HL-60 (cell line): ENCODE results near the gene XYLT1.
"Not testable (repeated sequence)": the region's sequence is repeated elsewhere in the genome, so short reads cannot be mapped to it uniquely, and the experiment has no call there.

Experiments used
- DNase-seq, 2 experiments: peaks; one replicate each; pipeline ENCODE4 v3.0.0-alpha.2; 2010 to 2020; ENCODE audit warnings: low read depth in 1 of 2, low spot score in 1 of 2
- H3K27ac ChIP-seq: fragments of 250-450 bp; sonication (Bioruptor Pico); replicated peaks from 2 replicates; pipeline ENCODE4 v1.5.1; 2020; ENCODE audit warnings: mild to moderate bottlenecking, moderate library complexity
- H3K27me3 ChIP-seq: fragments of 250-450 bp; sonication (Bioruptor Pico); 2 replicates; pipeline ENCODE4 v1.5.1; 2021; ENCODE audit warnings: mild to moderate bottlenecking, moderate library complexity; ENCODE audit not compliant: insufficient read depth, poor library complexity, severe bottlenecking
- H3K4me3 ChIP-seq: replicated peaks from 2 replicates; pipeline ENCODE4 v1.5.1; 2011; ENCODE audit warnings: mild to moderate bottlenecking, control low read depth, low read length; ENCODE audit not compliant: insufficient read depth
- GABPA ChIP-seq: IDR thresholded peaks from 2 replicates; pipeline ENCODE4 v1.6.1; 2012; ENCODE audit warnings: low read depth
- POLR2AphosphoS5 ChIP-seq: IDR thresholded peaks from 2 replicates; pipeline ENCODE4 v1.6.1; 2012; ENCODE audit warnings: low read depth
- SPI1 ChIP-seq: IDR thresholded peaks from 2 replicates; pipeline ENCODE4 v1.6.1; 2012; ENCODE audit warnings: low read depth, mild to moderate bottlenecking, borderline replicate concordance
- TF ChIP-seq, protein P1 (sequence below): IDR thresholded peaks from one replicate; pipeline ENCODE4 v1.5.1; 2011; ENCODE audit warnings: low read length, control low read depth, inconsistent platforms; ENCODE audit not compliant: insufficient read depth
- TF ChIP-seq, protein P2 (sequence below): IDR thresholded peaks from 2 replicates; pipeline ENCODE4 v1.6.1; 2012; ENCODE audit warnings: low read depth; ENCODE audit not compliant: insufficient replicate concordance

XYLT1 gene

DNA sequence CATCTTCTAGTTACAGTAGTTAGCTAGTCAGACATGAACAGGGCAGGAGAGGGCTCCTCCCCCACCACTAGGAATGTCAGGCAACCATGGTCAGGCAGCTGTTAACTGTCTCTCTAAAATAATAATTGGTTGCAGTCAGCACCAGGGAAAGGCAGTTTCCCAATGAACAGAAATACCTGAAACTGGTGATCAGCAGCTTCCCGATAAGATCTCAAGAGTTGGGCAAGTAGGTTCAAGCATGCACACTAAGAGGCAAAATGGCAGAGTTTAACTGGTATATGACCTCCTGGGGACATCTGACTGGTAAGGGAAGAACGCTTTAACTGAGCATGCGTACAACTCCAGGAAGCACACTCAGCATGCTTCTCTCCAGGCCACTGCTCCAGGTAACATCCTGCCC lies 12.6 kb upstream of the XYLT1 start:
- DNase-seq: no peak
- no peaks in the 10 kb centered on the region for H3K27me3 ChIP-seq
- no peak overlapping the region for H3K4me3 ChIP-seq
- TF ChIP-seq GABPA: no peak
- no peak overlapping the region for H3K27ac ChIP-seq

DNA sequence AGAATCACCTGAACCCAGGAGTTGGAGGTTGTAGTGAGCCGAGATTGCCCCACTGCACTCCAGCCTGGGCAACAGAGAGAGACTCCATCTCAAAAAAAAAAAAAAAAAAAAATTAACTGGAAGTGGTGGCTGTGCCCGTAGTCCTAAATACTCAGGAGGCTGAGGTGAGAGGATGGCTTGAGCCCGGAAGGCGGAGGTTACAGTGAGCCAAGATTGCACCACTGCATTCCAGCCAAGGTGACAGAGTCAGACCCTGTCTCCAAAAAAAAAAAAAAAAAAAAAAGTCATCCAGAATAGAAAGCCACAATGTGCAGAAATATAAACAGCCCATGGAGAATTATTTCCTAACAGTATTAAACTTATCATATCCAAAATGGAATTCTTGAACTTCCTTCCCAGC lies 11.6 kb upstream of the XYLT1 start:
- not testable (repeated sequence) for H3K4me3 ChIP-seq, DNase-seq, H3K27me3 ChIP-seq, H3K27ac ChIP-seq

DNA sequence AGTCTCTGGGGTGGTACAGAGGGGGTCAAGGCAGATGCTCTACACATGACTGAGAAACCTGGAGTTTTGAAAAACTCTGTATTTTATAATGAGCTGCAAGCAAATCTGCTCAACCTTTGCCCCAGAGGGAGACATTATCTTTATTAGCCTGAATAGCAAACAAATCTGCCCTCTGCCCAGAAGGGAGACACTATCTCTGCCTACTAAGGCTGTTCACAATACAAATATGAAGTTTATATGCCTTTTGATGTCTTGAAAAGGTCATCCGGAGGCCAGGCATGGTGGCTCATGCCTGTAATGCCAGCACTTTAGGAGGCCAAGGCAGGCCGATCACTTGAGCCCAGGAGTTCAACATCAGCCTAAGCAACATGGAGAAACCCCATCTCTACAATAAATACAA lies 11.0 kb upstream of the XYLT1 start:
- no peak overlapping the region for H3K4me3 ChIP-seq

DNA sequence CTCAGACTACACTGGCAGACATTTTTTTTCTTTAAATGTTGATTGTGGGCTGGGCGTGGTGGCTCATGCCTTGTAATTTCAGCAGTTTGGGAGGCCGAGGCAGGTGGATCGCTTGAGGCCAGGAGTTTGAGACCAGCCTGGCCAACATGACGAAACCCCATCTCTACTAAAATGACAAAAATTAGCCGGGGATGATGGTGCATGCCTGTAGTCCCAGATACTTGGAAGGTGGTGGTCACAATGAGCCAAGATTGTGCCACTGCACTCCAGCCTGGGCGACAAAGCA lies 6.4 kb upstream of the XYLT1 start:
- not testable (repeated sequence) for H3K27me3 ChIP-seq, H3K27ac ChIP-seq, H3K4me3 ChIP-seq, DNase-seq

More for the DNA sequence above, 11.0 kb upstream of the XYLT1 start:
- TF ChIP-seq, protein P1, sequence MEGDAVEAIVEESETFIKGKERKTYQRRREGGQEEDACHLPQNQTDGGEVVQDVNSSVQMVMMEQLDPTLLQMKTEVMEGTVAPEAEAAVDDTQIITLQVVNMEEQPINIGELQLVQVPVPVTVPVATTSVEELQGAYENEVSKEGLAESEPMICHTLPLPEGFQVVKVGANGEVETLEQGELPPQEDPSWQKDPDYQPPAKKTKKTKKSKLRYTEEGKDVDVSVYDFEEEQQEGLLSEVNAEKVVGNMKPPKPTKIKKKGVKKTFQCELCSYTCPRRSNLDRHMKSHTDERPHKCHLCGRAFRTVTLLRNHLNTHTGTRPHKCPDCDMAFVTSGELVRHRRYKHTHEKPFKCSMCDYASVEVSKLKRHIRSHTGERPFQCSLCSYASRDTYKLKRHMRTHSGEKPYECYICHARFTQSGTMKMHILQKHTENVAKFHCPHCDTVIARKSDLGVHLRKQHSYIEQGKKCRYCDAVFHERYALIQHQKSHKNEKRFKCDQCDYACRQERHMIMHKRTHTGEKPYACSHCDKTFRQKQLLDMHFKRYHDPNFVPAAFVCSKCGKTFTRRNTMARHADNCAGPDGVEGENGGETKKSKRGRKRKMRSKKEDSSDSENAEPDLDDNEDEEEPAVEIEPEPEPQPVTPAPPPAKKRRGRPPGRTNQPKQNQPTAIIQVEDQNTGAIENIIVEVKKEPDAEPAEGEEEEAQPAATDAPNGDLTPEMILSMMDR: no peak
- TF ChIP-seq GABPA: no peak
- TF ChIP-seq POLR2AphosphoS5: no peak
- TF ChIP-seq SPI1: no peak
- TF ChIP-seq, protein P2, sequence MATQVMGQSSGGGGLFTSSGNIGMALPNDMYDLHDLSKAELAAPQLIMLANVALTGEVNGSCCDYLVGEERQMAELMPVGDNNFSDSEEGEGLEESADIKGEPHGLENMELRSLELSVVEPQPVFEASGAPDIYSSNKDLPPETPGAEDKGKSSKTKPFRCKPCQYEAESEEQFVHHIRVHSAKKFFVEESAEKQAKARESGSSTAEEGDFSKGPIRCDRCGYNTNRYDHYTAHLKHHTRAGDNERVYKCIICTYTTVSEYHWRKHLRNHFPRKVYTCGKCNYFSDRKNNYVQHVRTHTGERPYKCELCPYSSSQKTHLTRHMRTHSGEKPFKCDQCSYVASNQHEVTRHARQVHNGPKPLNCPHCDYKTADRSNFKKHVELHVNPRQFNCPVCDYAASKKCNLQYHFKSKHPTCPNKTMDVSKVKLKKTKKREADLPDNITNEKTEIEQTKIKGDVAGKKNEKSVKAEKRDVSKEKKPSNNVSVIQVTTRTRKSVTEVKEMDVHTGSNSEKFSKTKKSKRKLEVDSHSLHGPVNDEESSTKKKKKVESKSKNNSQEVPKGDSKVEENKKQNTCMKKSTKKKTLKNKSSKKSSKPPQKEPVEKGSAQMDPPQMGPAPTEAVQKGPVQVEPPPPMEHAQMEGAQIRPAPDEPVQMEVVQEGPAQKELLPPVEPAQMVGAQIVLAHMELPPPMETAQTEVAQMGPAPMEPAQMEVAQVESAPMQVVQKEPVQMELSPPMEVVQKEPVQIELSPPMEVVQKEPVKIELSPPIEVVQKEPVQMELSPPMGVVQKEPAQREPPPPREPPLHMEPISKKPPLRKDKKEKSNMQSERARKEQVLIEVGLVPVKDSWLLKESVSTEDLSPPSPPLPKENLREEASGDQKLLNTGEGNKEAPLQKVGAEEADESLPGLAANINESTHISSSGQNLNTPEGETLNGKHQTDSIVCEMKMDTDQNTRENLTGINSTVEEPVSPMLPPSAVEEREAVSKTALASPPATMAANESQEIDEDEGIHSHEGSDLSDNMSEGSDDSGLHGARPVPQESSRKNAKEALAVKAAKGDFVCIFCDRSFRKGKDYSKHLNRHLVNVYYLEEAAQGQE: no peak
- Histone ChIP-seq H3K27ac (no peak overlapping the region), H3K27me3 (no peaks in the 10 kb centered on the region)
- DNase-seq: no peak

DNA sequence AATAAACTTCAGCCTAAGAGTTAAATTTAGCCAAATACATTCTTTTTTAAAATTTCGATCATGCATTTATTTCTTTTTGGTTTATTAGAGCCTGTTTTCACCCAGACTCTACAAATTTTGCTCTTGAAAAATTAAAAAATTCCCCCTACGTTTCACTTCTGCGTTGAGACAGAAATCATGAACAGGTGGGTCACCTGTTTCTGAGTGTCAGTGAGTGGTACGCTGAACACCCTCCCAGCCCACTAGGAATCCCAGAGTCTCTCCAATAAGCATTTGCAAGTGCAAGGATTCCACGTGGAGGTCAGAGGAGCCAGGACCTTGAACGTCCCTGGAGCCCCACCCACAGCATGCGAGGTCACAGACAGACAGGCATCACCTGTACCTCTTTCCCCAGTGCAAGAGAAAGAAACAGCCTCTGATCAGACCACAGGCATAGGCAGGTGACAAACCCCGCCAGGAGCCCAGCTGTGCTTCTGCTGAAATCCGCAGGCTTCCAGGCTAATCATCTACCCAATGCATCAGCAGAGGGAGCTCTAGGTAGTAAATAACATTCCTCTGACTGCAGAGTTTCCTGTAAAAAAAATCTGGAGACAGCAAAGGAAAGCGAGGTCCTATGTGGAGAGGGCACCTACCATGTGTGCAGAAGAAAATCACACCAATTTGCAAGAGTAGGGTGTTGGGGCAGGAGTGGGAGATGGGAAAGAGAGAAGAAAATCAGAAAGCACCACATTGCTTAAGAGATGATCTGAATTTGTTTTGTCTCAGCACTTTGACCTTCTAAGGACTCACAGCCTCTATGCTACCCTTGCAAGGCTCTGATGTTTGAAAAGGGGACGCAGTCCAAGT lies 5.9 kb upstream of the XYLT1 start:
- DNase-seq: peak in 1 of 2 experiments; percentile 45
- no peaks in the 10 kb centered on the region for H3K27me3 ChIP-seq
- H3K27ac ChIP-seq: no peak overlapping the region
- no peak overlapping the region for H3K4me3 ChIP-seq
- TF ChIP-seq, protein P1: peak; percentile 45
- TF ChIP-seq, protein P2: no peak
- TF ChIP-seq GABPA: no peak
